SH-SY5Y (cell line): ENCODE results near the gene TCP11L1.

ENCODE experiments used
- GATA2 ChIP-seq: IDR thresholded peaks from 2 replicates; pipeline ENCODE4 v1.6.1; 2011; ENCODE audit warnings: mild to moderate bottlenecking, low read depth, low read length
- GATA3 ChIP-seq: IDR thresholded peaks from 2 replicates; pipeline ENCODE4 v1.6.1; 2011; ENCODE audit warnings: low read depth, mild to moderate bottlenecking, low read length, moderate library complexity

Gene TCP11L1, protein sequence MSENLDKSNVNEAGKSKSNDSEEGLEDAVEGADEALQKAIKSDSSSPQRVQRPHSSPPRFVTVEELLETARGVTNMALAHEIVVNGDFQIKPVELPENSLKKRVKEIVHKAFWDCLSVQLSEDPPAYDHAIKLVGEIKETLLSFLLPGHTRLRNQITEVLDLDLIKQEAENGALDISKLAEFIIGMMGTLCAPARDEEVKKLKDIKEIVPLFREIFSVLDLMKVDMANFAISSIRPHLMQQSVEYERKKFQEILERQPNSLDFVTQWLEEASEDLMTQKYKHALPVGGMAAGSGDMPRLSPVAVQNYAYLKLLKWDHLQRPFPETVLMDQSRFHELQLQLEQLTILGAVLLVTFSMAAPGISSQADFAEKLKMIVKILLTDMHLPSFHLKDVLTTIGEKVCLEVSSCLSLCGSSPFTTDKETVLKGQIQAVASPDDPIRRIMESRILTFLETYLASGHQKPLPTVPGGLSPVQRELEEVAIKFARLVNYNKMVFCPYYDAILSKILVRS

DNA sequence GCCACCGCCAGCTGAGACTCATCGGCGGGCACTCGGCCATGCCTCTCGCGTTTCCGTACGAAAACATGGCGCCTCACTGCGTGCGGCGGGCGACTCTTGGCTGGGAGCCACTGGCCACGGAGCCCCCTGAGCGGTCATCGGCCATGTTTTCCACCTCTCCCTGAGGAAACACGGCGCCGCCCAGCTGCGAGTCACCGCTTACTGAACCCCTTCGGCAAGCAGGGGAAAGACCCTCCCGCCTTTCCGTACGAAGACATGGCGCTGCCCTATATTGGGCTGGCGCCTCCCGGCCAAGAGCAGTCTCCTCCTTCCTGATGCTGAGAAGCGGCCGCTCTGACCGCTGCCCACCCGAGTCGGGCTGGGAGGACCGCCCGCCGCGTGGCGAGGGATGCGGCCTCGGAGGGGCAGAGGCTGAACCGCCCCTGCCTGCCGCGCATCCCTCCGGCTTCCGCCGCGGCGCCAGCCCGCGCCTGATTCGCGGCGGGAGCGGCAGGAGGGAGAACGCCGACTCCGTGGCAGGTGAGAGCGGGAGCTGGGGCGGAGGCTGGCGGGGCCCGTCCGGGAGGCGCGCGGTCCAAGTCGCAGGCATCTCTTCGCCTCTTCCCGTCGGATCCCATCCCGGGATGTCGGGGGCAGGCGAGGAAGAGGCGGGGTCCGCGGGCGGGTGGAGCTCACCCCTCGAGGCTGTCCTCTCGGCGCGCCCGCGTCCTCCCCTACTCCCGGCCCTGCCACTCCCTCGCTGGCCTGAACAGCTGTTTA is at the start of gene TCP11L1:
Gene TCP11L1 (plus strand): TSS at position 299 of the 759 bp plus-strand sequence. CDS start 4,202 bp downstream, outside the sequence.
- TF ChIP-seq GATA2 = peak; percentile 9; the same call in 1 of the 2 replicates
- TF ChIP-seq GATA3 = no peak

DNA sequence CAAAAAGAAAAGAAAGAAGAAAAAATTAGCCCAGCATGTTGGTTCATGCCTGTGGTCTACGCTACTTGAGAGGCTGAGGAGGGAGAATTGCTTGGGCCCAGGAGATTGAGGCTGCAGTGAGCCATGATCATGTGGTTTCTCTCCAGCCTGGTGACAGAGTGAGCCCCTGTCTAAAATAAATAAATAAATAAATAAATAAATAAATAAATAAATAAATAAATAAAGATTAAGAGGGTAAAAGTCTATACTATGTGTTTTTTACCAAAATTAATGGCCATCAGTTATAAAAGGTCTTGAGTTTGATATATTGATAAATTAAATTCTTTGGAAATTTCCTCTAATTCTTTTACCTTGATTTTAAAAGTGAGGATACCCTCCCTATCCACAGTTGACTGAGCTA is 48.9 kb upstream of the TCP11L1 start:
- no peak for TF ChIP-seq GATA3
- no peak for TF ChIP-seq GATA2

DNA sequence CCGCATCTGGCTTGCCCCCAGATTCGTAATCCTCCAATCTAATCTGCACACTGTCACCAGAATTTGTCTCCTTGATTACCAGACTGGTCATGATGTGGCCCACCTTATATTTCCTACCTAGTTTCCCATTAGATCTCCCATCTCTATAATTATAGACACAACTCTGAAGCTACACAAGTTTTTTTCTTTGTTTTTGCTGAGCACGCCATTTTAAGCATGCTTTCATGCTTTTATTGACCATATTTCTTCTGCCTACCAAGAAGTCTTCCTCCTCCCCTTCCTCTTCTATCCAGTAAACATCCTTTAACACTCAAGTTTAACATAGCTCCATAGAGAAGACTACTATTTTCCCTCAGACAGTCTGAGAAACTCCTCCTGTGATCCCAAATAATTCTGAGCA is 47.9 kb upstream of the TCP11L1 start:
- TF ChIP-seq GATA2 (no peak), GATA3 (no peak)

DNA sequence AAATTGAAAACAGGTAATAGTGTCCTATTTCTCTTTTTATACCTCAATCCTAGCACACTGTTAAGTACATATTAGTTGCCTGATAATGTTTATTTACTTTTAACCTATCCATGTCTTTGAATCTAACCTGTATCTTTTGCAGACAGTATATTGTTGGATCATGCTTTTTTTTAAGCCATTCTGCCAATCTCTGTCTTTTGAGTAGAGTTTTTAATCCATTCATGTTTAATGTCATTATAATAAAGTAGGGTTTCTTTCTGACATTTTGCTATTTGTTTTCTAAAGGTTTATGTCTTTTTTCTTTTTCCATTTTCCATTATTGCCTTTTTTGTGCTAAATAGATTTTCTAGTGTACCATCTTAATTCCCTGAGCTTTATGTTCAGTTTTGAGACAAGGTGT is 47.5 kb upstream of the TCP11L1 start:
- TF ChIP-seq GATA3 = no peak
- no peak for TF ChIP-seq GATA2

DNA sequence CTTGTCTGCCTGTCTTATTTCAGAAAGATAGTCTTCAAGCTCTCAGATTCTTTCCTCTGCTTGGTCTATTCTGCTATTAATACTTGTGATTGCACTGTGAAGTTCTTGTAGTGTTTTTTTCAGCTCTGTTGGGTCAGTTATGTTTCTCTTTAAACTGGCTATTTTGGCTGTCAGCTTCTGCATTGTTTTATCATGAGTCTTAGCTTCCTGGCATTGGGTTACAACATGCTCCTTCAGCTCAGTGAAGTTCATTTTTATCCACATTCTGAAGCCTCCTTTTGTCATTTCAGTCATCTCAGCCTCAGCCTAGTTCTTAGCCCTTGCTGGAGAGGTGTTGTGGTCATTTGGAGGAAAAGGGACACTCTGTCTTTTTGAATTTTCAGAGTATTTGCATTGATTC is 39.2 kb upstream of the TCP11L1 start:
- TF ChIP-seq GATA2 (no peak), GATA3 (no peak)

DNA sequence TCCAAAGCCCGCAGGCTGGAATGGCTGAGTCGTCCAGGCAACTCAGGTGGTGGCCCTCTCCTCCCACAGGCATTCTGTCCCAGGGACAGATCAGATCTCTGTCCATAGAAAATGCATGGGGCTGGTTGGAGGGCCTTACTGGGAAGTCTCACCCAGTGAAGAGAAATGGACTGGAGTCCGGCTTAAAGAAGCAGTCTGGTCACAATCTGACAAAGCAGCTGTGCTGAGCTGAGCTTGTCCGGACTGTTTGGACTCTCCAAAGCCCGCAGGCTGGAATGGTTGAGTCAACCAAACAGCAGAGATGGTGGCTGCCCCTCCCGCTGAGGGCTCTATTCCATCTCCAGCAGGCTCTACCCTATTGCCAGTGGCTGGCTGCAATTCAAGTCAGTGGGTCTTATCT is 38.1 kb upstream of the TCP11L1 start:
- TF ChIP-seq GATA3 = no peak

DNA sequence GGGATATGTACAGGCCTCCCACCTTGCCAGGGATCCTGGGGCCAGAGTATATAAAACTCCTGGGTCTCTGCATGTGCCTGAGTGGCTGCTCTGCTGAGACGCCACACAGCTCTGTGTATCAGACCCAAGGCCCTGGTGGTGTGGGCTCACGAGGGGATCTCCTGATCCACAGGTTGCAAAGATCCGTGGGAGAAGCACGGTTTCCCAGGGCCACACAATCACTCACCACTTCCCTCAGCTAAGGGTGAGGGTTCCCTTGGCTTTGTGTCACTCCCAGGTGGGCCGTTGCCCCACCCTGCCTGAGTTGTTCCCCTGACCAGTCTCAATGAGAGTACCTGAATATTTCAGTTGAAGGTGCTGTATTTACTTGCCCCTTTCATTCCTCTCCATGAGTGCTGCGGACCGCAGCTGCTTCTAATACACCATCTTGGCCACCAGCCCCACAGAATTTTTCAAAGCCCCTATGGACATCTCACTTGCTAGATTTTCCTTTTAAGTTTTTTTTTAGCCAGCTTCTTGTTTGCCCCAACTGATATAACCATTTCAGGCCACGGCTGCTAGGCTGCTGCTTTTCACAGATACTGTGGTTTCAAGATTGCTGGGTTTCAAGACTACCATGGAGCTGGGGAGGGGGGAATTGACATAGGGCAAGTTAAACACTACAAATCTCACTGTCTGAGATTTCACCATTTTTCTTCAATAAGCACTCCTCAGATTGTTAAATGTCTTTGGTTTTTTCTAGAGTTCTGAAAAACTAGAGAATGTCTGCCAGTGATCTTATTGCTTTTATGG is 37.4 kb upstream of the TCP11L1 start:
- TF ChIP-seq GATA2 (no peak), GATA3 (no peak)

DNA sequence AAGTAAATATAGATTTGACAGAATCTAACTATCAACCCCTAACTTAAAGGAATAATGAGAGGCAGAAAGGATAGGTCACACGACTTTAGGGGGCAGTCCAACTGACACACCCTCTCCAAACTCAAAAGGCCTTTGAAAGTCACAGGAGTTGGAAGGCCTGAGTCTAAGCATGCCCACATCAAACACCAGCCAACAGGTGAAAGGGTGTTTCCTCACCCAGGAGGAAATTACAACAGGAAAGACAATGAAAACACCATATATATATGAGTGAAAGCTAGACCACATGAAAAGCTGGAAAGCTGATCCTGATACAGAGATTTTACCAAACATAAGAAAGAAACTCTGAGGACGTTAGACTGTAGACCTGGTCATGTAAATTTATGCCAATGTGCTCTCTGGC is 34.2 kb upstream of the TCP11L1 start:
- TF ChIP-seq GATA3 = no peak

DNA sequence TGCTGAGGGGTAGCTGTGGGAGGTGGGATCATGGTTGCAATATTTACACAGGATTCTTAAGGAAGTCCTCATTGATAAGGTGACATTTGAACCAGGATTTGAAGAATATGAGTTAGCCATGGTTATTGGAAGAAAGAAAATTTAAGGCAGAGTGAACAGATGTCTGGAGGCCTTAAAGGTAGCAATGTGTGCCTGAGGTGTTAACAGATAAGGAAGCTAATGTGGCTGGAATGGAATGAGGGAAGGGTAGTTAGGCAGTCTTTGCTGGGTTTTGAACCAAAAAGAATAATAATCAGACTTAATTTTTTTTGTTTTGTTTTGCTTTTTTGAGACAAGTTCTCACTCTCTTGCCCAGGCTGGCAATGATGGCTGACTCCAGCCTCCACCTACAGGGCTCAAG is 33.4 kb upstream of the TCP11L1 start:
- TF ChIP-seq GATA3 (no peak), GATA2 (no peak)

DNA sequence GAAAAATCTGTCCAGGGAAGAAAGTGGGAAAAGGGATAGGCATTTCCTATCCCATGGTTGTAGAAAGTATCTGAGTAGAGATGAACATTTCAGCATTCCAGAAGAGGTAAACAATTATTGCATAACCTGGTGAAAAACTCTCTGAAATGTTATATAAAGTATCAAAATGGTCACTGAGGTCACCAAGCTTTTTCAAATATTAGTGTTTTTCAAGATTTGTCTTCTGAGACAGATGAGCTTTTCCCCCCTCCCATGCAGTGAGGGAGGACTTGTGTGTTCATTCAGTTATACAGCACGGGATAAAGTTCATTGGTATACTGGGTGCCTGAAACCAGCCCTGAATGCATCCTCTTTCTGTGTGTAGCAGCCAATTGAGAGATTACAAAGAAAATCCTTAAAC is 25.6 kb upstream of the TCP11L1 start:
- no peak for TF ChIP-seq GATA3
- no peak for TF ChIP-seq GATA2

DNA sequence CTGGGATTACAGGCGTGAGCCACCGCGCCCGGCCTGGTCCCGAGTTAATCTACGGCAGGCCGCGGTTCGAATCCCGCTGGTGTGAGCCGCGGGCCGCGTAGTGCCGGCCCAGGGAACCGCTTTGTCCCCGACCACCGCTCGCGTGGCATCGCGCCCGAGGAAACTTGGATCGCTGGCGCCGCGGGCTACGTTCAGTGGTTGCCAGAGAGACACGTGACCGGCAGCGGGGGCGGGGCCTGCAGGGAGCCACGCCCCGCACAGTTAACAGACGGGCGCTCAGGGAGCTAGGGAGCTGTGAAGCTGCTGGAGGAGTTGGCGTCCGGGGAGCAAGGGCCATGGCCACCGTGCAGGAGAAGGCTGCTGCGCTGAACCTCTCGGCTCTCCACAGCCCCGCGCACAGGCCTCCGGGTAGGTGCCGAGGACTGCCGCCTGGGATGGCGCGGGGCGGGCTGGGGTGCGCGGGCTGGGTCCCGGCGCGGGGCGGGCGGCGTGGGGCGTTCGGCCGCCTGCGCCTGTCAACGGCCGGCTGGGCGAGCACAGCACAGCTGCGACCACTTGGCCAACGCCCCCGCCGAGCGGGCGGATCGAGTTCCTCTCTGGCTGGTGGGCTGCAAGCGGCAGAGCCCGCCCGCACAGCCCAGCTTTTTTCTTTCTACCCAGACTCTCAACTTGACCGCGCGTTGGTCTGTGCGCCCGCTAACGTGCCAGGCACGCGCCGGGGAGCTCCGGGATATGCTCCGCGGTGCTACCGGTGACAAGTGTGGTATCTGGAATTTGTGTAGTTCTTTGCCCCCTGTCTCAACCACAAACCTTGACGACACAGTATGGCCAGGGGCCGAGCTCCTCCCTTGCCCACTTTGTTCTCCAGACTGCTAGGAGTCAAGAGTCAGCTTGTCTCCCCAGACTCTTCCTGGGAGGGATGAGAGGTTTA is 23.5 kb upstream of the TCP11L1 start, which contains the start of gene DEPDC7:
Gene DEPDC7 (plus strand): TSS at position 258 of the 931 bp plus-strand sequence. CDS start 78 bp downstream, at position 336.
- TF ChIP-seq GATA2 (no peak), GATA3 (no peak)

DNA sequence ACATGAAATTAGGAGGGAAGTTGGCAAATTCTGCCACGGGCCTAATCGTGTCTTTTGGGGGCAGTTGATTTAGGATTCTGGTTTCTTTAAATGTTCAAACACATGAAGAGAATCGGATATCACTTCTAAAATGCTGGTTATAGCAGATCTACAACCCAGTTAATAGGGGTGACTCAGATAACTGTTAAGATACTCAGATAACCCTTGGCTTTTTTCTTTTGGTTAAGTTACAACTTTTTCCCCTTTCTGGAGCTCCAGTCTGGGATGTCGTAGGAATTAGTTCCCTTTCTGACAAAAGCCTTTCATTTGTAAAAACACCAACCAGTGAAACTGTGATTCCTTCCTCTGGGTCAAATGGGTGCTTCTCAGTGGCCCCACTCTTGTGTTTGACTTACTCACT is 22.7 kb upstream of the TCP11L1 start:
- no peak for TF ChIP-seq GATA3
- TF ChIP-seq GATA2 = no peak

DNA sequence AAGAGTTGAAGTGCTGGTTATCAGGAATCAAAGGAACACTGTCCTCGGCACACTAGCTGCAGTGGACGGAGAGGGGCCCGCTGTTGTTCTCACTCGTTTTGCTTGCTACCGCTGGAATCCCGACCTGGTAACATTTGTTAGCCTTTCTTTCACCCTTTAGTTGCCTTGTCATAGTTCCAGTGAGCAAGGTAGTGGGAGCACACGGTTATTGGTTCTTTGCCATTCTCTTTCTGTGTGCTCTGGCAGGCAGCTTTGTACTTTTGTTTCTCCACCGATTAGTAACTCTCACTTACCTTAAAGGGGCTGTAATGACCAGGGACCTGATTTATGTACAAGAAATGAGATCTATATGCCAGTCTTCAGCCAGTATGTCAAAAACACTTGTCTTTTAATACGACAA is 21.9 kb upstream of the TCP11L1 start:
- TF ChIP-seq GATA2 (no peak), GATA3 (no peak)
